NB4 (cell line): ENCODE results near the gene TRIM2.

Experiments used
- CTCF ChIP-seq: IDR thresholded peaks from one replicate; pipeline ENCODE4 v1.5.1; 2012; ENCODE audit warnings: low read depth, low read length
- POLR2A ChIP-seq: IDR thresholded peaks from 2 replicates; pipeline ENCODE4 v1.6.1; 2011; ENCODE audit warnings: mild to moderate bottlenecking; ENCODE audit not compliant: insufficient read length; ENCODE audit errors: extremely low read depth

- TF ChIP-seq CTCF (no peak), POLR2A (no peak)
These were observed 167.5 kb downstream of the TRIM2 start for GRCh38 chr4:153371701-153372234.
